Measurements from ENCODE around the gene NCKAP1.

The NCKAP1 gene

GRCh38 chr2:182946958-182947369 is 91.3 kb downstream of the NCKAP1 start:
- Histone ChIP-seq H3K9ac (ENCODE audit: low read depth, low read length, poor library complexity, severe bottlenecking) (no peak overlapping the region), H3K4me3 (ENCODE audit: low read length, poor library complexity, severe bottlenecking) (no peak overlapping the region), H2AFZ (ENCODE audit: low read length) (no peak overlapping the region), H3K9me2 (replicated peaks; ENCODE audit: low read depth, low read length) (no peaks in the 10 kb centered on the region), H4K20me1 (ENCODE audit: insufficient read depth, low read length, poor library complexity, severe bottlenecking) (no peaks in the 10 kb centered on the region), H3F3A (ENCODE audit: low read depth) (no peaks in the 10 kb centered on the region), H3K4me1 (ENCODE audit: insufficient read depth, low read length, poor library complexity, severe bottlenecking) (no peaks in the 10 kb centered on the region), H3K79me2 (ENCODE audit: insufficient read depth, low read length) (no peaks in the 10 kb centered on the region), H3K36me3 (ENCODE audit: insufficient read depth, low read length) (no peaks in the 10 kb centered on the region), H3K27me3 (ENCODE audit: insufficient read depth, low read length, poor library complexity, severe bottlenecking) (no peaks in the 10 kb centered on the region), H3K4me2 (ENCODE audit: low read depth, low read length, poor library complexity, severe bottlenecking) (no peak overlapping the region), H3K9me3 (ENCODE audit: insufficient read depth, low read depth, low read length) (no peaks in the 10 kb centered on the region)
- no peak for TF ChIP-seq EZH2phosphoT487 (IDR thresholded peaks at IDR 0.05; ENCODE audit: borderline replicate concordance)

GRCh38 chr2:182943339-182943738 is 94.9 kb downstream of the NCKAP1 start:
- Histone ChIP-seq H3K9ac (ENCODE audit: low read depth, low read length, poor library complexity, severe bottlenecking) (no peak overlapping the region), H3K27me3 (ENCODE audit: insufficient read depth, low read length, poor library complexity, severe bottlenecking) (no peaks in the 10 kb centered on the region), H3K4me2 (ENCODE audit: low read depth, low read length, poor library complexity, severe bottlenecking) (no peak overlapping the region), H3F3A (ENCODE audit: low read depth) (no peaks in the 10 kb centered on the region), H3K4me3 (ENCODE audit: low read length, poor library complexity, severe bottlenecking) (no peak overlapping the region), H4K20me1 (ENCODE audit: insufficient read depth, low read length, poor library complexity, severe bottlenecking) (no peaks in the 10 kb centered on the region), H3K9me3 (ENCODE audit: insufficient read depth, low read depth, low read length) (no peaks in the 10 kb centered on the region), H3K4me1 (ENCODE audit: insufficient read depth, low read length, poor library complexity, severe bottlenecking) (no peaks in the 10 kb centered on the region), H3K79me2 (ENCODE audit: insufficient read depth, low read length) (no peaks in the 10 kb centered on the region), H3K9me2 (replicated peaks; ENCODE audit: low read depth, low read length) (no peaks in the 10 kb centered on the region), H3K36me3 (ENCODE audit: insufficient read depth, low read length) (no peaks in the 10 kb centered on the region), H2AFZ (ENCODE audit: low read length) (no peak overlapping the region)
- no peak for TF ChIP-seq EZH2phosphoT487 (IDR thresholded peaks at IDR 0.05; ENCODE audit: borderline replicate concordance)
- TF ChIP-seq, protein P1, sequence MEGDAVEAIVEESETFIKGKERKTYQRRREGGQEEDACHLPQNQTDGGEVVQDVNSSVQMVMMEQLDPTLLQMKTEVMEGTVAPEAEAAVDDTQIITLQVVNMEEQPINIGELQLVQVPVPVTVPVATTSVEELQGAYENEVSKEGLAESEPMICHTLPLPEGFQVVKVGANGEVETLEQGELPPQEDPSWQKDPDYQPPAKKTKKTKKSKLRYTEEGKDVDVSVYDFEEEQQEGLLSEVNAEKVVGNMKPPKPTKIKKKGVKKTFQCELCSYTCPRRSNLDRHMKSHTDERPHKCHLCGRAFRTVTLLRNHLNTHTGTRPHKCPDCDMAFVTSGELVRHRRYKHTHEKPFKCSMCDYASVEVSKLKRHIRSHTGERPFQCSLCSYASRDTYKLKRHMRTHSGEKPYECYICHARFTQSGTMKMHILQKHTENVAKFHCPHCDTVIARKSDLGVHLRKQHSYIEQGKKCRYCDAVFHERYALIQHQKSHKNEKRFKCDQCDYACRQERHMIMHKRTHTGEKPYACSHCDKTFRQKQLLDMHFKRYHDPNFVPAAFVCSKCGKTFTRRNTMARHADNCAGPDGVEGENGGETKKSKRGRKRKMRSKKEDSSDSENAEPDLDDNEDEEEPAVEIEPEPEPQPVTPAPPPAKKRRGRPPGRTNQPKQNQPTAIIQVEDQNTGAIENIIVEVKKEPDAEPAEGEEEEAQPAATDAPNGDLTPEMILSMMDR (conservative IDR thresholded peaks at IDR 0.05; ENCODE audit: low read length), result no peak

DNA sequence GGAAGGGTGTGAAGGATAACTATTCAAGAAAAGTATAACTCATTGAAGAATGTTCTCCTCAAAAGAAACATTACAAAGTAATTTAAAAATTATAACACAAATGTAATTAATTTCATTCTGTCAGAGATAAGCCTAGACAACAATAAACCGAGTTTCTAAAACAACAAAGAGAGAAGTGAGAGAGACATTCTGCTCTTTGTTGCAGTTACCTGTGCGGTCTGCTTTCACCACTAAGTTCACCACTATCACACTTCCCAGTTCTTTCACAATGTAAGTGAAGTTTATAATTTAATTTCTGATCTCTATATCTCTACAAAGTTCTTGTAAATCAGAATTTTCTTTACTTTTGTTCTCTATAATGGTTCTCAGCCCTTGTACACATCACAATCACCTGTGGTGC is 95.5 kb downstream of the NCKAP1 start:
- Histone ChIP-seq H3K9me3 (ENCODE audit: insufficient read depth, low read depth, low read length) (no peaks in the 10 kb centered on the region), H2AFZ (ENCODE audit: low read length) (no peak overlapping the region), H3K9me2 (replicated peaks; ENCODE audit: low read depth, low read length) (no peaks in the 10 kb centered on the region), H3K4me1 (ENCODE audit: insufficient read depth, low read length, poor library complexity, severe bottlenecking) (no peaks in the 10 kb centered on the region), H3K36me3 (ENCODE audit: insufficient read depth, low read length) (no peaks in the 10 kb centered on the region), H3K4me2 (ENCODE audit: low read depth, low read length, poor library complexity, severe bottlenecking) (no peak overlapping the region), H3F3A (ENCODE audit: low read depth) (no peaks in the 10 kb centered on the region), H3K79me2 (ENCODE audit: insufficient read depth, low read length) (no peaks in the 10 kb centered on the region), H3K9ac (ENCODE audit: low read depth, low read length, poor library complexity, severe bottlenecking) (no peak overlapping the region), H4K20me1 (ENCODE audit: insufficient read depth, low read length, poor library complexity, severe bottlenecking) (no peaks in the 10 kb centered on the region), H3K27me3 (ENCODE audit: insufficient read depth, low read length, poor library complexity, severe bottlenecking) (no peaks in the 10 kb centered on the region), H3K4me3 (ENCODE audit: low read length, poor library complexity, severe bottlenecking) (no peak overlapping the region)
- TF ChIP-seq, protein P1 (conservative IDR thresholded peaks at IDR 0.05; ENCODE audit: low read length), result no peak
- no peak for TF ChIP-seq EZH2phosphoT487 (IDR thresholded peaks at IDR 0.05; ENCODE audit: borderline replicate concordance)

- H2AFZ ChIP-seq (ENCODE audit: low read length), result no peak overlapping the region
- H3K79me2 ChIP-seq (ENCODE audit: insufficient read depth, low read length), result no peaks in the 10 kb centered on the region
- no peaks in the 10 kb centered on the region for H3F3A ChIP-seq (ENCODE audit: low read depth)
- H3K9me2 ChIP-seq (replicated peaks; ENCODE audit: low read depth, low read length), result no peaks in the 10 kb centered on the region
- TF ChIP-seq, protein P1 (conservative IDR thresholded peaks at IDR 0.05; ENCODE audit: low read length), result no peak
- TF ChIP-seq EZH2phosphoT487 (IDR thresholded peaks at IDR 0.05; ENCODE audit: borderline replicate concordance), result no peak
- no peak overlapping the region for H3K4me2 ChIP-seq (ENCODE audit: low read depth, low read length, poor library complexity, severe bottlenecking)
- H3K36me3 ChIP-seq (ENCODE audit: insufficient read depth, low read length), result no peaks in the 10 kb centered on the region
- H3K27me3 ChIP-seq (ENCODE audit: insufficient read depth, low read length, poor library complexity, severe bottlenecking), result no peaks in the 10 kb centered on the region
- no peaks in the 10 kb centered on the region for H3K4me1 ChIP-seq (ENCODE audit: insufficient read depth, low read length, poor library complexity, severe bottlenecking)
- no peak overlapping the region for H3K4me3 ChIP-seq (ENCODE audit: low read length, poor library complexity, severe bottlenecking)
- no peaks in the 10 kb centered on the region for H3K9me3 ChIP-seq (ENCODE audit: insufficient read depth, low read depth, low read length)
- H4K20me1 ChIP-seq (ENCODE audit: insufficient read depth, low read length, poor library complexity, severe bottlenecking), result no peaks in the 10 kb centered on the region
- no peak overlapping the region for H3K9ac ChIP-seq (ENCODE audit: low read depth, low read length, poor library complexity, severe bottlenecking)
These were observed 96.3 kb downstream of the NCKAP1 start for GRCh38 chr2:182941919-182942318.

Data from Loucy (cell line).